ENCODE data around the gene RP2. TPM values are rescaled to one million over a fixed set of nuclear protein-coding genes. Genes with fewer than 3 reads are reported as not detected.

RP2 gene
- total RNA-seq (2014; rRNA removed; shearing (Covaris generic)), result 8.6 and 10.2 TPM in 2 replicates
- 10.2 and 12.1 TPM in 2 replicates for polyA plus RNA-seq (2015; cell fraction: cytosol; rRNA removed)
- polyA plus RNA-seq (2015; cell fraction: nucleus; rRNA removed), result 7.9 and 10.5 TPM in 2 replicates

DNA sequence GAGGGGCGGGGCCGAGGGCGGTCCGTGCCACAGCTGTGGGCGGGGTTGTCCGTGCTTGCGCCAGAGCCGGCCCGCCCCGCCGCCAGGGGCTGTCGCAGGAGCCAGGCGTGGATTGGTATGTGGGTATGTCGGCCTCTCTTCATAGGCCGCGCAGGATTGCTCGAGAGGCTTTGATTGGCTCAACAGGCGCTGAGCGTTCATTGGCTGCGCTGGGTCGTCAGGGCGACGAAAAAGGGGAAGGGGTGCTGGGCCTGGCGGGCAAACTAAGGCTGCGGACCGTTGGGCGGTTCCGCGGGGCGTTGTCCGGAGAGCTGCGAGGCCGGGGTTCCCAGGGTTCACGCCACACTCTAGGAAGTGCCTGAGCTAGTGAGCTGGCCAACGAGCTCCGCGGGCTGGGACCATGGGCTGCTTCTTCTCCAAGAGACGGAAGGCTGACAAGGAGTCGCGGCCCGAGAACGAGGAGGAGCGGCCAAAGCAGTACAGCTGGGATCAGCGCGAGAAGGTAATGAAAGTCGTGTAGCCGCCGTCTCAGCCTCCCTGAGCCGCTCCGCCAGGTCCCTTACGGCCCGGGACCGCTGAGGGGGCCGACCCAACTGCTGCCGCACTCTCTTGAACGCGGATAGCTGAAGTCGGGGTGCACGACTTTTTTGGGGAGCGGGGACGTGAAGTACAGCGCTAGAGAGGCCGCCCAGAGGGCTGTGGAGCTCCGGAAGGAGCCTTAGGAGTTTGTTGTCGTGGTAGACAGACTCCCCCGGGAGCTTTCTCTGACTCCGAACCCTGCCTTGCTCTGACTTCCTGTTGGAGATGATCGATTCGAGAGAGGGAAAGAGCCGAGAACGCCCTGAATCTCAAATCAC is at the start of gene RP2:
Gene RP2, plus strand, starts transcription at position 343 of the 857 bp plus-strand sequence. Its CDS starts 58 bp downstream, at position 401.
- DNase-seq (ENCODE audit: low read depth), result peak; percentile 95

- no peak for DNase-seq (ENCODE audit: low read depth)
These were observed 47.9 kb upstream of the RP2 start for GRCh38 chrX:46788902-46789301.

GRCh38 chrX:46791927-46792809 is 44.7 kb upstream of the RP2 start:
- DNase-seq (ENCODE audit: low read depth), result peak; percentile 92

DNA sequence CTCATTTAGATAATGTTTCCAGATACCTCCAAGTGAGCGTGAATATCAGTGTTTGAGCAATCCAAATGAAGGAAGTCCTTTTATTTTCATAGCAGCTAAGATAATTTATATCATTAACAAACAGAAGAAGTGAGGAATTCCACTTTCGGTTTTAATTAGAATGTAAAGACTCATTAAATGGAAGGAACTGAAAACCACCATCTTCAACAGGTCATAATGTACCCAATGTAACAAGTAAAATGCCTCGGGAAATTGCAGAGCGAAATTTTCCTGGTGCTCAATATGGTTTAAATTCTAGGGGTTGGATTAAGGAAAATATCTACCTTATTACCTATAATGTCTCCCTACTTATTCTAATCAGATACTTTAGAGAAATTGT is 44.0 kb upstream of the RP2 start:
- no peak for DNase-seq (ENCODE audit: low read depth)

GRCh38 chrX:46793386-46794143 is 43.3 kb upstream of the RP2 start:
- DNase-seq (ENCODE audit: low read depth), result no peak

GRCh38 chrX:46796574-46797191 is 40.2 kb upstream of the RP2 start:
- peak; percentile 72 for DNase-seq (ENCODE audit: low read depth)

DNA sequence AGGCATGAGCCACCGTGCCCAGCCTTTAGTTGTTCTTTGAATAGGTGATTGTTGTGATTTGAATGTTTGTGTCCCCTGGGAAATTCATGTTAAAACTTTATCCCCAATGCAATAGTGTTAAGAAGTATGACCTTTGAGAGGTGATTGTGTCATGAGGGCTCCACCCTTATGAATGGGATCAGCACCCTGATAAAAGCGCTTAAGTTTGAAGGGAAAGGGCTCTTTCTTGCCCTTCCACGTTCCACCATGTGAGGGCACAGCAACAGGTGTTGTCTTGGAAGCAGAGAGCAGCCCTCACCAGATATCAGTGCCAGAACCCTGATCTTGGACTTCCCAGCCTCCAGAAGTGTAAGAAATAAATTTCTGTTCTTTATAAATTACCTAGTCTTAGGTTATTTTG is 33.7 kb upstream of the RP2 start:
- peak; percentile 10 for DNase-seq (ENCODE audit: low read depth)

DNA sequence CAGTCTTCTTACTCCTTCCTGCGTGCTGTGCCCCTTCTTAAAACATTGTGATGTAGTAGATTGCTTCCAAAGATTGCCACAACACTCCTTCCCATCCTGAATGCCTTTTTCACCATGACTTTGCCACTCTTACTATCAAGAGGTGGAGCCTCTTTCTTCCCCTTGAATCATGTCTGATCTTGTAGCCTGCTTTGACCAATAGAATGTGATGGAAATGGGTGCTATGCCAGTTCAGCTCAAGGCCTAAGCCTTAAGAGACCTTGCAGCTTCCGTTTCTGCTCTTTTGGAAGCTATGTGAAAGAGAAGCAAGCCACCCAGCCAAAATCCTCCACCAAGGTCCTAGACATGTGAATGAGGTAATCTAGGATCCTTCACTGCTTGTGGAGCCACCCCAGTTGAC is 31.6 kb upstream of the RP2 start:
- no peak for DNase-seq (ENCODE audit: low read depth)

GRCh38 chrX:46811121-46811520 is 25.7 kb upstream of the RP2 start:
- DNase-seq (ENCODE audit: low read depth), result no peak

GRCh38 chrX:46812445-46812844 is 24.4 kb upstream of the RP2 start:
- DNase-seq (ENCODE audit: low read depth), result no peak

DNA sequence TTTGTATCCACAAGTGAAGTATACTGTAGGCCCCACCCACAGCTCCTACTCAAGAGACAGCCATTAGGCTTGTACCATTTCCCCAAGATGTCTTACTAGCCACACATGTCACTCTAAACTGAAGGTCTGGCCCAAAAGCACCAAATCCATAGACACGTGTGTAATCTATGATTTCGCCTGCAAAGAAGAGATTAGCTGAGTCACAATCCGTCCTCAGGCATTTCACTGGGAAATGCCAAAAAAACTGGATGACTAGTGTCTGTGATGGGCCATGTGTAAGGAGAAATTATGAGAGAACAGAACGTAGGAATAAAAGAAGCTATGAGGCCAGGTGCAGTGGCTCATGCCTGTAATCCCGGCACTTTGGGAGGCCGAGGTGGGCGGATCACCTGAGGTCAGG is 21.9 kb upstream of the RP2 start:
- no peak for DNase-seq (ENCODE audit: low read depth)

DNA sequence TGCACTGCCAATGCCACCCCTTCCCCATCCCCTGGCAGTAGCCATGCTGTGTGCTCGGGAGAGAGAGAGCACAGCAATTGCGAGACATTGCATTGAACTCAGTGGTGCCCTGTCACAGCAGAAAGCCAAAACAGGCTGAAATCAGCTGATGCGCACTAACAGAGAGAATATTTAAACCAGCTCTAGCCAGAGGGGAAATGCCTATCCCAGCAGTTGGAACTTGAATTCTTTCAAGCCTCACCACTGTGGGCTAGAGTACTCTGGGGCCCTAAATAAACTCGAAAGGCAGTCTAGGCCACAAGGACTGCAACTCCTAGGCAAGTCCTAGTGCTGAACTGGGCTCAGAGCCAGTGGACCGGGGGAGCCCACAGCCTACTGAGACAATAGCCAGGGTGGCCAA is 17.7 kb upstream of the RP2 start:
- no peak for DNase-seq (ENCODE audit: low read depth)

DNA sequence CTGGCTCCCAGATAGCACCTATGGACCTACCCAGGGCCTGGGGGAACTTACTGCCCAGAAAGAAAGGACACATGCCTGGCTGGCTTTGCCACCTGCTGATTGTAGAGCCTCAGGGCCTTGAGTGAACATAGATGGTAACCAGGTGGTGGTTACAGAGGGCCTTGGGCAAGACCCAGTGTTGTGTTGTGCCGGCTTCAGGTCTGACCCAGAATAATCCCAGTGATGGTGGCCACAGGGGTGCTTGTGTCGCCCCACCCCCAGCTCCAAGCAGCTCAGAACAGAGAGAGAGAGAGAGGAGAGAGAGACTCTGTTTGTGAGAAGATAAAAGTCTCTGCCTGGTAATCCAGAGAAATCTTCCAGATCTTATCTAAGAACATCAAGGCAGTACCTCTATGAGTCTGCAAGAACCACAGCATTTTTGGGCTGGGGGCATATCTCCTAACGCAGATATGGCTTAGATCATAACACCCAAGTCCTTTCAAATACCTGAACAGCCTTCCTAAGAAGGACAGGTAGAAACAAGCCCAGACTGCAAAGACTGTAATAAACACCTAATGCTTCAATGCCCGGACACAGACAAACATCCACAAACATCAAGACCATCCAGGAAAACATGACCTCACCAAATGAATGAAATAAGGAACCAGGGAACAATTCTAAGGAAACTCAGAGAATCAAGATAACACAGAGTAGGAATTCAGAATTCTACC is 16.3 kb upstream of the RP2 start:
- DNase-seq (ENCODE audit: low read depth), result no peak

- no peak for DNase-seq (ENCODE audit: low read depth)
These were observed 13.4 kb upstream of the RP2 start for GRCh38 chrX:46823481-46823880.

DNA sequence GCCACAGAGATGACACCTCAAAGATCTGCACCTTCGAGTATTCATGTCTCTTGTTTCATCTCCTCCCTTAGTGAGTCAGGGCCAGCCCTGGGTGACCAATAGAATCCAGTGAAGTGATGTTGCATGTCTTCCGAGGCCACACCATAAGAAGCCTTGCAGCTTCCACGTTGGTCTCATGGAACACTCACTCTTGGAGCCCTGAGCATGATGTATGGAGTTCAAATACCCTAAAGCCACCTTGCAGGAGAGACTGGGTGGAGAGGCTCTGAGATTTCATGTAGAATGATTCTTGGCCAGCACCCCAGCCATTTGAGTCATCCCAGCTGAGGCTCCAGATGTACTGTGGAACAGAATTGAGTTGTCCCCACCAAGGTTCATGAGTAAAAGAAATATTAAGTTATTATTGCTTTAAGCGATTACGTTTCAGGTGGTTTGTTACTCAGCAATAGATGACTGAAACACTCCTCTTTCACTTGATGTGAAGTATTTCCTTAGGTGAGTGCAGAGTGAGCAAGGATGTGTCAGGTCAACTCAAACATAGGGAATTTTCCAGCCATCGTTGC is 5.0 kb upstream of the RP2 start:
- DNase-seq (ENCODE audit: low read depth), result peak; percentile 65

- peak; percentile 32 for DNase-seq (ENCODE audit: low read depth)
These were observed 979 bp downstream of the RP2 start for GRCh38 chrX:46837558-46838485.

DNA sequence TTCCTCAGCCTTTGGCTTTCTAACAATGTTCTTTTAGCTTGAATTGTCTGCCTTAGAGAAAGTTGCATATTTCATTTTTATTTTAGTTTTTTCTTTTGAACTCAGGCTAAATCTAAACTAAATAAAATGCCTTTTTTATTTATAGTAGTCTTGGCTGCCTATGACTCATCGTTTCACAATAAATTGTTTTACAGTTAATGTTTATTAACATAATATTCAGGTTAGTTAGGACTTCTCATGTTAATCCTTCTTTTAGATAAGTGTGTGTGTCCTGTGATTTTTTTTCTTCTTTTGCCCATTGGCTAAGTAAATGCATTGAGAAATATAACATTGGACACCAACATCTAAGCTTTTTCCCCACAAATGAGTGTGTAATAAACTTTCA is 1.6 kb downstream of the RP2 start:
- no peak for DNase-seq (ENCODE audit: low read depth)

DNA sequence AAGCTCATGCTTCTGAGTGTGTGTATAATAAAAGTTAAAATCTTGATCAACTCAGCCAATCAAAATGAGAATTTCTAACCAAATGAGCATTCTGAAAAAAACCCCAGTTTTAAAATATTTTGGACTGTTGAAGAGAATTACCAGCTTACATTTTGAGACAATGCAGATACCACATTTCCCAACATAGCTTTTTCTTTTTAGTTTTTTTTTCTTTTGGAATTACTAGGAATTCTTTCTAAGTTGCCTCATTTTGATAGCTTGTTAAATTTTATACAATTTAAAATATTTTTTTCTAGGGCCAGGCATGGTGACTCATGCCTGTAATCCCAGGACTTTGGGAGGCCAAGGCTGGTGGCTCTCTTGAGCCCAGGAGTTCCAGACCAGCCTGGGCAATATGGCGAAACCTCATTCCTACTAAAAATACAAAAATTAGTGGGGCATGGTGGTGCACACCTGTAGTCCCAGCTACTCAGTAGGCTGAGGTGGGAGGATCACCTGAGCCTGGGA is 2.2 kb downstream of the RP2 start:
- no peak for DNase-seq (ENCODE audit: low read depth)

GRCh38 chrX:46840946-46841345 is 4.1 kb downstream of the RP2 start:
- no peak for DNase-seq (ENCODE audit: low read depth)
